Keratinocyte (primary cell): Measurements from ENCODE around the gene CTXND1. TPM values are rescaled to one million over a fixed set of nuclear protein-coding genes. Genes with fewer than 3 reads are reported as not detected.

ENCODE experiments used
- DNase-seq: peaks from one replicate; pipeline ENCODE4 v3.0.0-alpha.2; 2011; ENCODE audit warnings: low read depth, missing footprints, low spot score
- FAIRE-seq: peaks from 2 replicates; lab custom pipeline; 2011; peaks lifted over from hg19 to GRCh38; lab: Jason Lieb, UNC
- H2AFZ ChIP-seq: 2 replicates; pipeline ENCODE4 v1.6.0; 2012; ENCODE audit warnings: low read length, control low read depth, inconsistent platforms; ENCODE audit not compliant: control insufficient read depth
- H3K27ac ChIP-seq: 2 replicates; pipeline ENCODE4 v1.5.1; 2011; ENCODE audit warnings: low read length; ENCODE audit not compliant: control insufficient read depth, insufficient read depth
- H3K27me3 ChIP-seq: 3 replicates; pipeline ENCODE4 v1.6.0; 2011; ENCODE audit warnings: low read length; ENCODE audit not compliant: control insufficient read depth, insufficient read depth; ENCODE audit errors: extremely low read depth
- H3K36me3 ChIP-seq, 2 experiments: 2 replicates in 1 of 2; 3 replicates in 1 of 2; pipeline ENCODE4 v1.5.1; 2011; ENCODE audit warnings: low read length in 2 of 2, mild to moderate bottlenecking in 1 of 2; ENCODE audit not compliant: control insufficient read depth in 2 of 2, insufficient read depth in 2 of 2; ENCODE audit errors: extremely low read depth in 1 of 2
- H3K4me1 ChIP-seq: 3 replicates; pipeline ENCODE4 v1.5.1; 2011; ENCODE audit warnings: low read length; ENCODE audit not compliant: control insufficient read depth, insufficient read depth; ENCODE audit errors: extremely low read depth
- H3K4me2 ChIP-seq: 3 replicates; pipeline ENCODE4 v1.6.0; 2011; ENCODE audit warnings: low read depth, low read length; ENCODE audit not compliant: control insufficient read depth, insufficient read depth; ENCODE audit errors: extremely low read depth
- H3K4me3 ChIP-seq, 3 experiments: fragments of 200-600 bp in 1 of 3; sonication (generic) in 1 of 3; 2 replicates in 2 of 3; 3 replicates in 1 of 3; pipeline ENCODE4 v1.5.1; 2011 to 2016; ENCODE audit warnings: low read length in 3 of 3, mild to moderate bottlenecking in 3 of 3, control low read depth in 2 of 3, inconsistent platforms in 1 of 3, low read depth in 1 of 3, mixed read lengths in 1 of 3, mixed run types in 1 of 3, moderate library complexity in 1 of 3; ENCODE audit not compliant: control insufficient read depth in 2 of 3, insufficient read depth in 2 of 3; ENCODE audit errors: extremely low read depth in 1 of 3
- H3K79me2 ChIP-seq: 2 replicates; pipeline ENCODE4 v1.6.0; 2012; ENCODE audit warnings: low read length; ENCODE audit not compliant: control insufficient read depth, insufficient read depth
- H3K9ac ChIP-seq: 3 replicates; pipeline ENCODE4 v1.6.0; 2011; ENCODE audit warnings: low read length; ENCODE audit not compliant: control insufficient read depth, insufficient read depth; ENCODE audit errors: extremely low read depth
- H3K9me1 ChIP-seq: 3 replicates; pipeline ENCODE4 v1.6.0; 2011; ENCODE audit warnings: low read length; ENCODE audit not compliant: control insufficient read depth, insufficient read depth; ENCODE audit errors: extremely low read depth
- H3K9me3 ChIP-seq: 2 replicates; pipeline ENCODE4 v1.5.1; 2012; ENCODE audit warnings: low read depth, low read length; ENCODE audit not compliant: control insufficient read depth
- H4K20me1 ChIP-seq: 3 replicates; pipeline ENCODE4 v1.6.0; 2011; ENCODE audit warnings: low read length; ENCODE audit not compliant: control insufficient read depth, insufficient read depth; ENCODE audit errors: extremely low read depth
- CTCF ChIP-seq, 3 experiments: IDR thresholded peaks in 1 of 3; conservative IDR thresholded peaks in 1 of 3; optimal IDR thresholded peaks in 1 of 3; 2 replicates in 2 of 3; 3 replicates in 1 of 3; pipeline versions ENCODE3 to v1.5.1; 2011; ENCODE audit warnings: low read length in 3 of 3, mild to moderate bottlenecking in 3 of 3, moderate library complexity in 2 of 3, control low read depth in 1 of 3, inconsistent platforms in 1 of 3; ENCODE audit not compliant: insufficient read depth in 2 of 3; ENCODE audit errors: extremely low read depth in 1 of 3
- EZH2 ChIP-seq: IDR thresholded peaks from one replicate; pipeline ENCODE4 v1.6.1; 2012; ENCODE audit warnings: inconsistent platforms, mild to moderate bottlenecking, low read length, moderate library complexity
- dilution Hi-C: fragments of 300-500 bp; cut with MboI; formaldehyde crosslinking; loops from one replicate; pipeline ENCODE4 v1.7.0; 2020; ENCODE audit warnings: low sequenced_read_pairs; ENCODE audit not compliant: extremely low pct_ligation_motif_present
- polyA plus RNA-seq, 5 experiments: library from polyadenylated mRNA; depleted of rRNA in 3 of 5; stranded (reverse) in 3 of 5; stranded (forward) in 1 of 5; unstranded in 1 of 5; fragments of >200 nt; gene quantifications; 1 replicate in 1 of 5; 2 replicates in 3 of 5; 3 replicates in 1 of 5; pipeline versions ENCODE4 v1.2.1 to v1.2.3, GENCODE V29; 2011 to 2012; ENCODE audit warnings: missing spikeins in 2 of 5, low read depth in 1 of 5, low replicate concordance in 1 of 5

CTXND1 gene
- polyA plus RNA-seq, 1 donor (not counting 4 experiments of a cell fraction or from before 2014, with no cell fraction given): not detected

DNA sequence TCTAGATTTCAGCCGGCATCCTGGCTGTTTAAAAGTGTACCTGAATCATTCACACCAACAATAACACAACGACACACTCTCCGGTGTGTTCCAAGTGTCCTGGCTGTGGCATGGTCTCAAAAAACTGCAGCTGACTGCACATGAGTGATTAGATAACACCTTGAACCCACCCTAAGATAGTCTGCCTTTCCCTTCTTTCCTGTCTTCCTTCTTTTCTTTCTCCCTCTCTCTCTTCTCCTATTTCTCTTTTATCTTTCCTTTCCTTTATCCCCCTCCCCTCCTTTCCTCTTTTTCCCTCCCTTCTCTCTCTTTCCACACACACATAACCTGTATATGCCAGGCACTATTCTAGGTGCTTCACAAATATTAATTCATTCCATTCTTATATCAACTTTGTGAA is 100.4 kb downstream of the CTXND1 start:
- Histone ChIP-seq H3K79me2 (no peaks in the 10 kb centered on the region), H3K27me3 (no peaks in the 10 kb centered on the region), H3K4me1 (peaks cover 11% of the 10 kb centered on the region), H3K36me3 (peaks cover 0 to 1% of the 10 kb centered on the region in 2 experiments), H3K9me1 (no peaks in the 10 kb centered on the region), H3K27ac (no peak overlapping the region), H3K9me3 (no peaks in the 10 kb centered on the region), H4K20me1 (no peaks in the 10 kb centered on the region), H3K9ac (no peak overlapping the region), H3K4me2 (no peak overlapping the region), H2AFZ (no peak overlapping the region), H3K4me3 (no peak overlapping the region)
- no peak for TF ChIP-seq CTCF (optimal IDR thresholded peaks at IDR 0.05 in 1 of 3, IDR thresholded peaks at IDR 0.05 in 1 of 3, conservative IDR thresholded peaks at IDR 0.05 in 1 of 3; ENCODE audit: extremely low read depth in 1 of 3, insufficient read depth in 2 of 3, low read length in 3 of 3)
- TF ChIP-seq EZH2: no peak
- dilution Hi-C loops: no loop called here
- no peak for DNase-seq
- FAIRE-seq: no peak

GRCh38 chr15:80151148-80151547 is 100.9 kb downstream of the CTXND1 start:
- no peaks in the 10 kb centered on the region for H3K9me1 ChIP-seq
- H3K9me3 ChIP-seq: no peaks in the 10 kb centered on the region
- TF ChIP-seq EZH2: no peak
- TF ChIP-seq CTCF (optimal IDR thresholded peaks at IDR 0.05 in 1 of 3, IDR thresholded peaks at IDR 0.05 in 1 of 3, conservative IDR thresholded peaks at IDR 0.05 in 1 of 3; ENCODE audit: extremely low read depth in 1 of 3, insufficient read depth in 2 of 3, low read length in 3 of 3): no peak
- H3K4me2 ChIP-seq: no peak overlapping the region
- peaks cover 0 to 1% of the 10 kb centered on the region in 2 experiments for H3K36me3 ChIP-seq
- H3K27me3 ChIP-seq: no peaks in the 10 kb centered on the region
- dilution Hi-C loops: no loop called here
- H3K9ac ChIP-seq: no peak overlapping the region
- no peaks in the 10 kb centered on the region for H4K20me1 ChIP-seq
- no peak overlapping the region for H3K4me3 ChIP-seq
- H2AFZ ChIP-seq: no peak overlapping the region
- FAIRE-seq (no peak), DNase-seq (no peak)
- H3K27ac ChIP-seq: no peak overlapping the region
- peaks cover 11% of the 10 kb centered on the region for H3K4me1 ChIP-seq
- H3K79me2 ChIP-seq: no peaks in the 10 kb centered on the region

Other genes starting within 250 kb of the CTXND1 start
- 76.3 to 143 TPM (median 142 TPM) in 3 replicates for gene ZFAND6, start 192.5 kb downstream of the CTXND1 start, polyA plus RNA-seq
- gene FAH, start 99.2 kb downstream of the CTXND1 start, polyA plus RNA-seq: 29.4 to 36.1 TPM (median 32.0 TPM) in 3 replicates
- gene ARNT2, start 152.2 kb upstream of the CTXND1 start, polyA plus RNA-seq: 0.08 to 0.17 TPM (median 0.16 TPM) in 3 replicates